Gastroesophageal sphincter (tissue), 3 donors: ENCODE data around the gene PSMD8.

ENCODE experiments used
- EP300 ChIP-seq: sonication (generic); formaldehyde crosslinking; IDR thresholded peaks from one replicate; pipeline ENCODE4 v1.6.1; 2017; ENCODE audit warnings: antibody characterized with exemption, mild to moderate bottlenecking
- POLR2AphosphoS5 ChIP-seq: sonication (generic); formaldehyde crosslinking; IDR thresholded peaks from one replicate; pipeline ENCODE4 v1.6.1; 2017; ENCODE audit warnings: antibody characterized with exemption
- TF ChIP-seq, protein P1 (sequence below), 4 experiments: fragments of 200-600 bp in 2 of 4; fragments of 450-650 bp in 2 of 4; sonication (generic) in 1 of 4; IDR thresholded peaks; one replicate each; pipeline ENCODE4 v1.5.1; 2017 to 2019; ENCODE audit warnings: antibody characterized with exemption in 4 of 4, mild to moderate bottlenecking in 2 of 4, moderate library complexity in 2 of 4

DNA sequence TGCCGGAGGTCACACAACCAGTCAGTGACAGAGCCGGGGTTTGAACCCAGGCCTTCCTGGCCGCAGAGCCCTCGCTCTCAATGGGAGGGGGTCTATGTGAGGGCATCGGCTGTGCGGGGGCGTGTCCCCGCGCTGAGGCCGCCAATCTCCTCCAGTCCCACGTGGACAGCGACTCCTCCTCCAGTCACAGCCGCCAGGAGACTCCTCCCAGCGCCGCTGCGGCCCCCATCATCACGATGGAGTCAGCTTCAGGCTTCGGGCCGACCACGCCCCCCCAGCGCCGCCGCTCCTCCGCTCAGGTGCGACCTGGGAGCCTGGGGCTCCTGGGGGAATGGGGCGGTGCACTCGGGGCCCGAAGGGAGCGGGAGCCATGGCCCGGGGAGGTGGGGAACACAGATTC lies 20.1 kb downstream of the PSMD8 start:
- no peak for TF ChIP-seq EP300
- TF ChIP-seq POLR2AphosphoS5 = no peak
- TF ChIP-seq, protein P1, sequence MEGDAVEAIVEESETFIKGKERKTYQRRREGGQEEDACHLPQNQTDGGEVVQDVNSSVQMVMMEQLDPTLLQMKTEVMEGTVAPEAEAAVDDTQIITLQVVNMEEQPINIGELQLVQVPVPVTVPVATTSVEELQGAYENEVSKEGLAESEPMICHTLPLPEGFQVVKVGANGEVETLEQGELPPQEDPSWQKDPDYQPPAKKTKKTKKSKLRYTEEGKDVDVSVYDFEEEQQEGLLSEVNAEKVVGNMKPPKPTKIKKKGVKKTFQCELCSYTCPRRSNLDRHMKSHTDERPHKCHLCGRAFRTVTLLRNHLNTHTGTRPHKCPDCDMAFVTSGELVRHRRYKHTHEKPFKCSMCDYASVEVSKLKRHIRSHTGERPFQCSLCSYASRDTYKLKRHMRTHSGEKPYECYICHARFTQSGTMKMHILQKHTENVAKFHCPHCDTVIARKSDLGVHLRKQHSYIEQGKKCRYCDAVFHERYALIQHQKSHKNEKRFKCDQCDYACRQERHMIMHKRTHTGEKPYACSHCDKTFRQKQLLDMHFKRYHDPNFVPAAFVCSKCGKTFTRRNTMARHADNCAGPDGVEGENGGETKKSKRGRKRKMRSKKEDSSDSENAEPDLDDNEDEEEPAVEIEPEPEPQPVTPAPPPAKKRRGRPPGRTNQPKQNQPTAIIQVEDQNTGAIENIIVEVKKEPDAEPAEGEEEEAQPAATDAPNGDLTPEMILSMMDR (IDR thresholded peaks at IDR 0.05) = no peak
